ENCODE results near the gene CCR5. TPM values are rescaled to one million over a fixed set of nuclear protein-coding genes. Genes with fewer than 3 reads are reported as not detected.
A peak's percentile ranks its signal among the peaks of the same experiment; 100 is the strongest.

Gene CCR5
- total and polyA plus RNA-seq, 9 of the 15 experiments (the other 6 are each of a cell fraction or from before 2014, with no cell fraction given), result not detected

DNA sequence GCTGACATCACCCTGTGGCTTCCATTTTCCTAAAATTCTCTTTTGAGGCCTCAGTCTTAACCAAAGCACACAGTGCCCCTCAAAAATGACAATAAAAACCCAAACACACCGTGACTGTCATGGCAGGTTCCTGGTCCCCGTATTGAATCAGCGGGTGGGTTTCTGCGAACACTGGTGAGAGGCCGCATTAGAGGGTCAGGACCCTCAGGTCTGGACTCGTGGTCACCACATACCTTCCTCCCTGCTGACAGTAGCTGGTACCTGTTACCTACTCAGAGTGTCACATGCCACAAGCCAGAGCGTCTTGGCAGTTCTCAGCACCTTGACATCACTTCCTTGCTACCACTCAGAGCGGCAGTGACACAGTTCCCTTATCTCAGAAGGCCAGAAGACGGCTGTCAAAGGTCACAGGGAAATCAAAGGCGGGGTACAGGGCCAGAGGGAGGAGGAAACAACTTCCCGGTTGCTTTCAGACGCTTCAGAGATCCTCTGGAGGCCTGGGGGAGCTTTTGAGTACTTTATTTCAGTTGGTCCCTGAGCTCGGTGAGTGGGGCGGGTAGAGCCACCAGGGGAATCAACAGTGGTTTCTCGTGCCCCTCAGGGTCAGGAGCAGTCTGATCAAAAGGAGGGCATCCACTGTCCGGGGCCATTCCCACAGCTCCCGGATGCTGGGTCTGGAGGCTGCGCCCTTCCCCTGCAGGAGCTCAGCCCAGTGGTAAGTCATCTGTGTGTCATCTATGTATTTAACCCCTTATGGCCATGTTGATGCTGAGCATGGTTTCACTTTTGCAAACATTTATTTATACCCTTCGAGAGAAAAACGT, 36.3 kb downstream of the CCR5 start, which contains the start of the genes CCR5AS and CCRL2 (continued):
- TF ChIP-seq, protein P1, sequence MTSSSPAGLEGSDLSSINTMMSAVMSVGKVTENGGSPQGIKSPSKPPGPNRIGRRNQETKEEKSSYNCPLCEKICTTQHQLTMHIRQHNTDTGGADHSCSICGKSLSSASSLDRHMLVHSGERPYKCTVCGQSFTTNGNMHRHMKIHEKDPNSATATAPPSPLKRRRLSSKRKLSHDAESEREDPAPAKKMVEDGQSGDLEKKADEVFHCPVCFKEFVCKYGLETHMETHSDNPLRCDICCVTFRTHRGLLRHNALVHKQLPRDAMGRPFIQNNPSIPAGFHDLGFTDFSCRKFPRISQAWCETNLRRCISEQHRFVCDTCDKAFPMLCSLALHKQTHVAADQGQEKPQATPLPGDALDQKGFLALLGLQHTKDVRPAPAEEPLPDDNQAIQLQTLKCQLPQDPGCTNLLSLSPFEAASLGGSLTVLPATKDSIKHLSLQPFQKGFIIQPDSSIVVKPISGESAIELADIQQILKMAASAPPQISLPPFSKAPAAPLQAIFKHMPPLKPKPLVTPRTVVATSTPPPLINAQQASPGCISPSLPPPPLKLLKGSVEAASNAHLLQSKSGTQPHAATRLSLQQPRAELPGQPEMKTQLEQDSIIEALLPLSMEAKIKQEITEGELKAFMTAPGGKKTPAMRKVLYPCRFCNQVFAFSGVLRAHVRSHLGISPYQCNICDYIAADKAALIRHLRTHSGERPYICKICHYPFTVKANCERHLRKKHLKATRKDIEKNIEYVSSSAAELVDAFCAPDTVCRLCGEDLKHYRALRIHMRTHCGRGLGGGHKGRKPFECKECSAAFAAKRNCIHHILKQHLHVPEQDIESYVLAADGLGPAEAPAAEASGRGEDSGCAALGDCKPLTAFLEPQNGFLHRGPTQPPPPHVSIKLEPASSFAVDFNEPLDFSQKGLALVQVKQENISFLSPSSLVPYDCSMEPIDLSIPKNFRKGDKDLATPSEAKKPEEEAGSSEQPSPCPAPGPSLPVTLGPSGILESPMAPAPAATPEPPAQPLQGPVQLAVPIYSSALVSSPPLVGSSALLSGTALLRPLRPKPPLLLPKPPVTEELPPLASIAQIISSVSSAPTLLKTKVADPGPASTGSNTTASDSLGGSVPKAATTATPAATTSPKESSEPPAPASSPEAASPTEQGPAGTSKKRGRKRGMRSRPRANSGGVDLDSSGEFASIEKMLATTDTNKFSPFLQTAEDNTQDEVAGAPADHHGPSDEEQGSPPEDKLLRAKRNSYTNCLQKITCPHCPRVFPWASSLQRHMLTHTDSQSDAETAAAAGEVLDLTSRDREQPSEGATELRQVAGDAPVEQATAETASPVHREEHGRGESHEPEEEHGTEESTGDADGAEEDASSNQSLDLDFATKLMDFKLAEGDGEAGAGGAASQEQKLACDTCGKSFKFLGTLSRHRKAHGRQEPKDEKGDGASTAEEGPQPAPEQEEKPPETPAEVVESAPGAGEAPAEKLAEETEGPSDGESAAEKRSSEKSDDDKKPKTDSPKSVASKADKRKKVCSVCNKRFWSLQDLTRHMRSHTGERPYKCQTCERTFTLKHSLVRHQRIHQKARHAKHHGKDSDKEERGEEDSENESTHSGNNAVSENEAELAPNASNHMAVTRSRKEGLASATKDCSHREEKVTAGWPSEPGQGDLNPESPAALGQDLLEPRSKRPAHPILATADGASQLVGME (CRISPR knock-in tag; IDR thresholded peaks at IDR 0.05), result peak; percentile 77
- TF ChIP-seq CSDE1 (IDR thresholded peaks at IDR 0.05) (no peak; a peak in 1 of 4 replicates), PTBP1 (IDR thresholded peaks at IDR 0.05; ENCODE audit: low read depth, low read length) (0 out of 2 replicates have a peak, but pooled peaks have one; percentile 26), POLR2AphosphoS5 (IDR thresholded peaks at IDR 0.05; ENCODE audit: control insufficient read depth, insufficient read depth, low read depth, low read length) (peak; percentile 95), SOX6 (IDR thresholded peaks at IDR 0.05) (peak; percentile 90), GTF2F1 (IDR thresholded peaks at IDR 0.05; ENCODE audit: low read depth, low read length) (no peak), MEF2A (IDR thresholded peaks at IDR 0.05; ENCODE audit: control insufficient read depth, low read depth, low read length) (no peak), POLR2B (IDR thresholded peaks at IDR 0.05; ENCODE audit: low read depth, partially characterized antibody) (peak; percentile 48), ZSCAN29 (IDR thresholded peaks at IDR 0.05) (no peak), MBD2 (IDR thresholded peaks at IDR 0.05; ENCODE audit: borderline replicate concordance, low read depth) (peak; percentile 60; the same call in 1 of the 2 replicates), HDAC1 (IDR thresholded peaks at IDR 0.05) (peak in 1 of 2 experiments; percentile 96; a peak in 2 of 4 replicates), JUNB (CRISPR knock-in tag; conservative IDR thresholded peaks at IDR 0.05) (no peak), PML (IDR thresholded peaks at IDR 0.05; ENCODE audit: low read length) (peak; percentile 91), RBFOX2 (IDR thresholded peaks at IDR 0.05; ENCODE audit: low read depth, low read length) (peak; percentile 64), NFATC3 (IDR thresholded peaks at IDR 0.05) (peak; percentile 8; the same call in 1 of the 2 replicates), ZC3H8 (IDR thresholded peaks at IDR 0.05) (no peak), ZNF668 (CRISPR knock-in tag; IDR thresholded peaks at IDR 0.05) (peak; percentile 83; the same call in 1 of the 2 replicates)
- TF ChIP-seq, protein P2, sequence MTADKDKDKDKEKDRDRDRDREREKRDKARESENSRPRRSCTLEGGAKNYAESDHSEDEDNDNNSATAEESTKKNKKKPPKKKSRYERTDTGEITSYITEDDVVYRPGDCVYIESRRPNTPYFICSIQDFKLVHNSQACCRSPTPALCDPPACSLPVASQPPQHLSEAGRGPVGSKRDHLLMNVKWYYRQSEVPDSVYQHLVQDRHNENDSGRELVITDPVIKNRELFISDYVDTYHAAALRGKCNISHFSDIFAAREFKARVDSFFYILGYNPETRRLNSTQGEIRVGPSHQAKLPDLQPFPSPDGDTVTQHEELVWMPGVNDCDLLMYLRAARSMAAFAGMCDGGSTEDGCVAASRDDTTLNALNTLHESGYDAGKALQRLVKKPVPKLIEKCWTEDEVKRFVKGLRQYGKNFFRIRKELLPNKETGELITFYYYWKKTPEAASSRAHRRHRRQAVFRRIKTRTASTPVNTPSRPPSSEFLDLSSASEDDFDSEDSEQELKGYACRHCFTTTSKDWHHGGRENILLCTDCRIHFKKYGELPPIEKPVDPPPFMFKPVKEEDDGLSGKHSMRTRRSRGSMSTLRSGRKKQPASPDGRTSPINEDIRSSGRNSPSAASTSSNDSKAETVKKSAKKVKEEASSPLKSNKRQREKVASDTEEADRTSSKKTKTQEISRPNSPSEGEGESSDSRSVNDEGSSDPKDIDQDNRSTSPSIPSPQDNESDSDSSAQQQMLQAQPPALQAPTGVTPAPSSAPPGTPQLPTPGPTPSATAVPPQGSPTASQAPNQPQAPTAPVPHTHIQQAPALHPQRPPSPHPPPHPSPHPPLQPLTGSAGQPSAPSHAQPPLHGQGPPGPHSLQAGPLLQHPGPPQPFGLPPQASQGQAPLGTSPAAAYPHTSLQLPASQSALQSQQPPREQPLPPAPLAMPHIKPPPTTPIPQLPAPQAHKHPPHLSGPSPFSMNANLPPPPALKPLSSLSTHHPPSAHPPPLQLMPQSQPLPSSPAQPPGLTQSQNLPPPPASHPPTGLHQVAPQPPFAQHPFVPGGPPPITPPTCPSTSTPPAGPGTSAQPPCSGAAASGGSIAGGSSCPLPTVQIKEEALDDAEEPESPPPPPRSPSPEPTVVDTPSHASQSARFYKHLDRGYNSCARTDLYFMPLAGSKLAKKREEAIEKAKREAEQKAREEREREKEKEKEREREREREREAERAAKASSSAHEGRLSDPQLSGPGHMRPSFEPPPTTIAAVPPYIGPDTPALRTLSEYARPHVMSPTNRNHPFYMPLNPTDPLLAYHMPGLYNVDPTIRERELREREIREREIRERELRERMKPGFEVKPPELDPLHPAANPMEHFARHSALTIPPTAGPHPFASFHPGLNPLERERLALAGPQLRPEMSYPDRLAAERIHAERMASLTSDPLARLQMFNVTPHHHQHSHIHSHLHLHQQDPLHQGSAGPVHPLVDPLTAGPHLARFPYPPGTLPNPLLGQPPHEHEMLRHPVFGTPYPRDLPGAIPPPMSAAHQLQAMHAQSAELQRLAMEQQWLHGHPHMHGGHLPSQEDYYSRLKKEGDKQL (CRISPR knock-in tag; IDR thresholded peaks at IDR 0.05; ENCODE audit: borderline replicate concordance), result no peak

Measured in K562 (cell line).